ENCODE measurements around the gene NTRK3. TPM values are rescaled to one million over a fixed set of nuclear protein-coding genes. Genes with fewer than 3 reads are reported as not detected.

Gene NTRK3
- total RNA-seq, 1 experiment from 2014 or later: not detected

DNA sequence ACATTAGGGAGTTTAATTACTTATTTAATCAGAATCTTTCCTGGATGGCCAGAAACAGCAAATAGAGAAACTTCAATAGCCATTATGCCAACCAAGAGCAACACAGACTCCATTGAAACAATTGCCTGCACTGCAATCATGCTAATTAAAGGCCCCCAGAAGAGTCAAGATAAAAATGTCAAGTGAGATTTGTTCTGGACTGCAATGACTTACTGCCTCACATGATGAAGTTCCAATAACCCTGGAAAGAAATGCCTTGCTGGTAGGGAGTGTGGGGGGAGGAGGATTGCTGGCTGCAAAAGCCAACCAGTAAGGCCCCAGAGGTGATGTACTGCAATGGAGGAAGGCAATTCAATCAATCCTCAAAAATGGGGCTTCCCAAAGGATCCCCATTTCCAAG, 257.9 kb downstream of the NTRK3 start:
- H3K79me2 ChIP-seq (ENCODE audit: low read depth): no peaks in the 10 kb centered on the region
- no peak overlapping the region for H2AFZ ChIP-seq
- no peaks in the 10 kb centered on the region for H3K36me3 ChIP-seq (ENCODE audit: low read depth)
- no TSS peak for BruUV-seq (replicated peaks)
- H3K27ac ChIP-seq: no peak overlapping the region
- no peaks in the 10 kb centered on the region for H4K20me1 ChIP-seq (ENCODE audit: insufficient read depth)
- H3K9me3 ChIP-seq (ENCODE audit: insufficient read depth, low read depth): no peaks in the 10 kb centered on the region
- H3K4me2 ChIP-seq: no peak overlapping the region
- DNase-seq: no peak
- H3F3A ChIP-seq (ENCODE audit: insufficient read depth, low read depth): no peaks in the 10 kb centered on the region
- no peaks in the 10 kb centered on the region for H3K9me2 ChIP-seq (ENCODE audit: insufficient read depth)
- POLR2A ChIA-PET (ENCODE audit: unreplicated experiment): no interaction called here
- no peak overlapping the region for H3K4me3 ChIP-seq
- CTCF ChIA-PET: no interaction called here
- no peaks in the 10 kb centered on the region for H3K4me1 ChIP-seq (replicated peaks; ENCODE audit: insufficient read depth)
- intact Hi-C loops (cut with micrococcal nuclease; ENCODE audit: unreplicated experiment): no loop called here
- no peak for TF ChIP-seq EZH2 (IDR thresholded peaks at IDR 0.05; ENCODE audit: low read depth)
- TF ChIP-seq, protein P1, sequence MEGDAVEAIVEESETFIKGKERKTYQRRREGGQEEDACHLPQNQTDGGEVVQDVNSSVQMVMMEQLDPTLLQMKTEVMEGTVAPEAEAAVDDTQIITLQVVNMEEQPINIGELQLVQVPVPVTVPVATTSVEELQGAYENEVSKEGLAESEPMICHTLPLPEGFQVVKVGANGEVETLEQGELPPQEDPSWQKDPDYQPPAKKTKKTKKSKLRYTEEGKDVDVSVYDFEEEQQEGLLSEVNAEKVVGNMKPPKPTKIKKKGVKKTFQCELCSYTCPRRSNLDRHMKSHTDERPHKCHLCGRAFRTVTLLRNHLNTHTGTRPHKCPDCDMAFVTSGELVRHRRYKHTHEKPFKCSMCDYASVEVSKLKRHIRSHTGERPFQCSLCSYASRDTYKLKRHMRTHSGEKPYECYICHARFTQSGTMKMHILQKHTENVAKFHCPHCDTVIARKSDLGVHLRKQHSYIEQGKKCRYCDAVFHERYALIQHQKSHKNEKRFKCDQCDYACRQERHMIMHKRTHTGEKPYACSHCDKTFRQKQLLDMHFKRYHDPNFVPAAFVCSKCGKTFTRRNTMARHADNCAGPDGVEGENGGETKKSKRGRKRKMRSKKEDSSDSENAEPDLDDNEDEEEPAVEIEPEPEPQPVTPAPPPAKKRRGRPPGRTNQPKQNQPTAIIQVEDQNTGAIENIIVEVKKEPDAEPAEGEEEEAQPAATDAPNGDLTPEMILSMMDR (conservative IDR thresholded peaks at IDR 0.05): no peak
- peaks cover 3% of the 10 kb centered on the region; the same call in 1 of the 2 replicates for H3K27me3 ChIP-seq (ENCODE audit: insufficient read depth, low read depth)

DNA sequence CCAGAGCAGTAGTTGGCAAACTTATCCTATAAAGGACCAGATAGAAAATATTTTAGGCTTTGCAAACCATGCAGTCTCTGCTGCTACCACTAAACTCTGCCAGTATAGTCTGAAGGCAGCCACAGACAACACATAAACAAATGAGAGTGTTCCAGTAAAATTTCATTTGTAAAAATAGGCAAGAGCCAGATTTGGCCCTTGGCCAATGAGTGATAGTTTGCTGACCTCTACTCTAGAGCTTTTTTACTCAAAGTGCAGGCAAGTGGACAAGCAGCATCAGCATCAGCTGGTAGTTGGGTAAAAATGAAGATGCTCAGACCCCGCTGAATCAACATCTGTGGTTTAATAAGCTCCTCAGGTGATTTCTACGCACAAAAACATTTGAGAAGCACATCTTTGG, 269.8 kb downstream of the NTRK3 start:
- no peaks in the 10 kb centered on the region for H3K9me3 ChIP-seq (ENCODE audit: insufficient read depth, low read depth)
- H3K27me3 ChIP-seq (ENCODE audit: insufficient read depth, low read depth): no peaks in the 10 kb centered on the region
- no peak overlapping the region for H3K27ac ChIP-seq
- no peak overlapping the region for H2AFZ ChIP-seq
- ChIA-PET POLR2A (ENCODE audit: unreplicated experiment) (no interaction called here), CTCF (no interaction called here)
- no peaks in the 10 kb centered on the region for H3K4me1 ChIP-seq (replicated peaks; ENCODE audit: insufficient read depth)
- H3K79me2 ChIP-seq (ENCODE audit: low read depth): no peaks in the 10 kb centered on the region
- no peaks in the 10 kb centered on the region for H3K9me2 ChIP-seq (ENCODE audit: insufficient read depth)
- intact Hi-C loops (cut with micrococcal nuclease; ENCODE audit: unreplicated experiment): no loop called here
- H4K20me1 ChIP-seq (ENCODE audit: insufficient read depth): no peaks in the 10 kb centered on the region
- H3K4me2 ChIP-seq: no peak overlapping the region
- DNase-seq: no peak
- no peaks in the 10 kb centered on the region for H3K36me3 ChIP-seq (ENCODE audit: low read depth)
- H3F3A ChIP-seq (ENCODE audit: insufficient read depth, low read depth): no peaks in the 10 kb centered on the region
- H3K4me3 ChIP-seq: no peak overlapping the region
- BruUV-seq (replicated peaks): no TSS peak
- TF ChIP-seq EZH2 (IDR thresholded peaks at IDR 0.05; ENCODE audit: low read depth): no peak
- TF ChIP-seq, protein P1 (conservative IDR thresholded peaks at IDR 0.05): no peak

DNA sequence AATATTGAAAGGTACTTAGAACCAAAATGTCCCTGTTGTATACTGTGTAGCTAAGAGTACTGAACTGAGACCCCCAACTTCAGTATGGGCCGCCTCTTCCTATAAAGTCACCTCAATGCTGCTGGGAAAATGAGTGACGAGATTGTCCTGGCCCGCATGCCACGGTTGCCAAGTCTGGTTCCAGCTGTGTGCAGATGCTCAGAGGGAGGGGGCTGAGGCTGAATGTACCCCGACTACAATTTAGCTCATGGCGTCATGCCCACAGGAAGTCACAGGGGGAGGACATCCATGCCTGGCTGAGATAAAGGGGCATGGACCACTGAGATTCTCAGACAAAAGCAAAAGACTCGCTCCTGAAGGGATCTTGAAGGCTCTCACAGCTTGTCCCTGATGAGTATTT, 271.1 kb downstream of the NTRK3 start:
- BruUV-seq (replicated peaks): no TSS peak

More for the DNA sequence above, 271.1 kb downstream of the NTRK3 start:
- H3F3A ChIP-seq (ENCODE audit: insufficient read depth, low read depth): no peaks in the 10 kb centered on the region
- no peak overlapping the region for H3K4me3 ChIP-seq
- H3K4me1 ChIP-seq (replicated peaks; ENCODE audit: insufficient read depth): no peaks in the 10 kb centered on the region
- POLR2A ChIA-PET (ENCODE audit: unreplicated experiment): no interaction called here
- H3K27me3 ChIP-seq (ENCODE audit: insufficient read depth, low read depth): no peaks in the 10 kb centered on the region
- H3K27ac ChIP-seq: no peak overlapping the region
- intact Hi-C loops (cut with micrococcal nuclease; ENCODE audit: unreplicated experiment): no loop called here
- no peak overlapping the region for H3K4me2 ChIP-seq
- TF ChIP-seq EZH2 (IDR thresholded peaks at IDR 0.05; ENCODE audit: low read depth): no peak
- TF ChIP-seq, protein P1 (conservative IDR thresholded peaks at IDR 0.05): no peak
- no peaks in the 10 kb centered on the region for H3K36me3 ChIP-seq (ENCODE audit: low read depth)
- no peaks in the 10 kb centered on the region for H3K9me3 ChIP-seq (ENCODE audit: insufficient read depth, low read depth)
- no peak for DNase-seq
- H4K20me1 ChIP-seq (ENCODE audit: insufficient read depth): no peaks in the 10 kb centered on the region
- no peaks in the 10 kb centered on the region for H3K79me2 ChIP-seq (ENCODE audit: low read depth)
- CTCF ChIA-PET: no interaction called here
- no peaks in the 10 kb centered on the region for H3K9me2 ChIP-seq (ENCODE audit: insufficient read depth)
- no peak overlapping the region for H2AFZ ChIP-seq

Data from PC-9 (cell line).